K562 (cell line): ENCODE data around the gene SEC11A. TPM values are rescaled to one million over a fixed set of nuclear protein-coding genes. Genes with fewer than 3 reads are reported as not detected.

Experiments used
- ARNT ChIP-seq, 2 experiments: fragments of 450-650 bp; IDR thresholded peaks; 2 replicates each; pipeline ENCODE4 v1.6.1; 2016; ENCODE audit warnings: mild to moderate bottlenecking in 1 of 2
- BRD9 ChIP-seq: fragments of 450-650 bp; IDR thresholded peaks from 2 replicates; pipeline ENCODE4 v1.6.1; 2018; ENCODE audit warnings: low read depth; ENCODE audit not compliant: partially characterized antibody
- CCNT2 ChIP-seq: IDR thresholded peaks from 2 replicates; pipeline ENCODE4 v1.6.1; 2011; ENCODE audit warnings: borderline replicate concordance, low read depth, mild to moderate bottlenecking, moderate library complexity, mixed read lengths, low read length; ENCODE audit not compliant: insufficient read length; ENCODE audit errors: extremely low read depth
- HCFC1 ChIP-seq: IDR thresholded peaks from 2 replicates; pipeline ENCODE4 v1.6.1; 2012; ENCODE audit warnings: low read depth, low read length, improper control_type of control experiment
- NCOR1 ChIP-seq: fragments of 450-650 bp; IDR thresholded peaks from 2 replicates; pipeline ENCODE4 v1.6.1; 2016; ENCODE audit warnings: mild to moderate bottlenecking, moderate library complexity
- PCBP2 ChIP-seq: fragments of 200-400 bp; formaldehyde crosslinking; IDR thresholded peaks from 2 replicates; pipeline ENCODE4 v1.6.1; 2018; ENCODE audit warnings: low read length, low read depth, mild to moderate bottlenecking, moderate library complexity; ENCODE audit not compliant: poor library complexity, severe bottlenecking
- SPI1 ChIP-seq: IDR thresholded peaks from 2 replicates; pipeline ENCODE4 v1.6.1; 2011; ENCODE audit warnings: low read depth, low read length, control low read depth, borderline replicate concordance
- TEAD2 ChIP-seq: fragments of 450-650 bp; IDR thresholded peaks from 2 replicates; pipeline ENCODE4 v1.6.1; 2016; ENCODE audit warnings: missing genetic modification characterization, control low read depth, missing compliant biosample characterization
- TEAD4 ChIP-seq, 2 experiments: sonication (generic) in 1 of 2; formaldehyde crosslinking in 1 of 2; IDR thresholded peaks; 2 replicates each; pipeline versions ENCODE4 v1.6.1 to v1.8.0; 2012 to 2022; ENCODE audit warnings: borderline replicate concordance in 1 of 2, inconsistent platforms in 1 of 2, low read length in 1 of 2, mild to moderate bottlenecking in 1 of 2, missing genetic modification reagents in 1 of 2
- ZBTB7A ChIP-seq: IDR thresholded peaks from 2 replicates; pipeline ENCODE4 v1.6.1; 2011; ENCODE audit warnings: low read depth, mild to moderate bottlenecking, low read length, moderate library complexity, borderline replicate concordance; ENCODE audit not compliant: control insufficient read depth
- ZNF232 ChIP-seq: sonication (generic); formaldehyde crosslinking; IDR thresholded peaks from 2 replicates; pipeline ENCODE4 v1.8.0; 2022; ENCODE audit warnings: mild to moderate bottlenecking, missing genetic modification reagents
- ZNF311 ChIP-seq: fragments of 250-450 bp; sonication (Bioruptor Pico); IDR thresholded peaks from 2 replicates; pipeline ENCODE4 v1.4.0; 2020; ENCODE audit warnings: mild to moderate bottlenecking, moderate library complexity
- polyA plus RNA-seq, 8 experiments: library from polyadenylated mRNA; depleted of rRNA in 4 of 8; stranded (reverse) in 5 of 8; unstranded in 3 of 8; fragments of >200 nt; fragmentation: Nextera tagmentation in 2 of 8; fragmentation: Illumina TruSeq in 1 of 8; extraction: Ambion mirVana in 2 of 8; extraction: Trizol in 1 of 8; gene quantifications; 2 replicates each; pipeline versions ENCODE4 v1.2.1 to v1.2.3, GENCODE V29; 2011 to 2014; ENCODE audit warnings: inconsistent platforms in 1 of 8, missing spikeins in 1 of 8
- total RNA-seq, 7 experiments: library from RNA; depleted of rRNA in 6 of 7; stranded (reverse); fragments of >200 nt in 6 of 7; fragmentation: Illumina TruSeq in 2 of 7; extraction: Trizol in 2 of 7; gene quantifications; 2 replicates each; pipeline versions ENCODE4 v1.2.1 to v1.2.3, GENCODE V29; 2011 to 2021; ENCODE audit warnings: low replicate concordance in 1 of 7
- TF ChIP-seq, protein P1 (sequence below): fragments of 250-450 bp; sonication (Bioruptor Pico); IDR thresholded peaks from 2 replicates; pipeline ENCODE4 v1.9.0; 2021; ENCODE audit warnings: mild to moderate bottlenecking
- TF ChIP-seq, protein P2 (sequence below), 2 experiments: fragments of 450-650 bp in 1 of 2; sonication (generic) in 1 of 2; formaldehyde crosslinking; conservative IDR thresholded peaks; 2 replicates each; pipeline versions ENCODE4 v1.4.0 to v1.8.1; 2020 to 2022; ENCODE audit warnings: mild to moderate bottlenecking in 1 of 2, missing genetic modification reagents in 1 of 2
- TF ChIP-seq, protein P3 (sequence below): IDR thresholded peaks from 2 replicates; pipeline ENCODE4 v1.6.1; 2012; ENCODE audit warnings: low read depth, low read length, improper control_type of control experiment, borderline replicate concordance
- TF ChIP-seq, protein P4 (sequence below): fragments of 250-450 bp; sonication (Bioruptor Pico); IDR thresholded peaks from 2 replicates; pipeline ENCODE4 v1.5.1; 2021; ENCODE audit warnings: mild to moderate bottlenecking
- TF ChIP-seq, protein P5 (sequence below): sonication (generic); formaldehyde crosslinking; IDR thresholded peaks from 2 replicates; pipeline ENCODE4 v1.8.1; 2023; ENCODE audit warnings: mild to moderate bottlenecking, missing genetic modification reagents
- TF ChIP-seq, protein P6 (sequence below), 2 experiments: fragments of 250-450 bp in 1 of 2; fragments of 450-650 bp in 1 of 2; sonication (Bioruptor Pico) in 1 of 2; IDR thresholded peaks; 2 replicates each; pipeline versions ENCODE4 v1.6.1 to v1.8.0; 2016 to 2021; ENCODE audit warnings: mild to moderate bottlenecking in 2 of 2, moderate library complexity in 2 of 2, missing compliant biosample characterization in 1 of 2, missing genetic modification characterization in 1 of 2

The SEC11A gene
- total and polyA plus RNA-seq, 9 of the 15 experiments (the other 6 are each of a cell fraction or from before 2014, with no cell fraction given) = 175 to 310 (median 229) TPM

DNA sequence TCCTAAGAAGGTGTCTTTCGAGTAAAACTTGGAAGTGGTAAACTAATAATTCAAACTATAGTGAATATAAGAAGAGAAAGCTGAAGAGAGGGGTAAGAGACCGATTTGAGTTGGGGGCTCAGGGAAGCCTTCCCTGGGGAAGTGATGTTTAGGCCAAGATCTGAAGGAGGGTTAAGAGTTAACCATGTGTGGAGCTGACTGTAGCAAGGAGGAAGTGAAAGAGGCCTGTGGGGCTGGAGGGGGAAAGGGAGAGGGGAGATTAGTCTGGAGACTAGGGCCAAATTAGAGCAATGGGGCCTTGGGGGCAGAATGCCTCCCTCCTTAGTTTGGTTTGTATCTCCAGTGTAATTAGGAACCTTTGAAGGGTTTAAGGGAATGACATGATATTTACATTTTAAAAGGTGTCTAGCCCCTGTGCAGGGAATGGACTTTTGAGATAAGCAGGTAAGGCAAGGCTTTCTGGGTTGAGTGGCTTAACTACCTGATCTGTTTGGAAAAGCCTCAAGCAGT is 34.7 kb upstream of the SEC11A start (continued):
- TF ChIP-seq ZBTB7A = peak; percentile 48; the same call in 1 of the 2 replicates
- TF ChIP-seq, protein P1, sequence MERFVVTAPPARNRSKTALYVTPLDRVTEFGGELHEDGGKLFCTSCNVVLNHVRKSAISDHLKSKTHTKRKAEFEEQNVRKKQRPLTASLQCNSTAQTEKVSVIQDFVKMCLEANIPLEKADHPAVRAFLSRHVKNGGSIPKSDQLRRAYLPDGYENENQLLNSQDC (CRISPR knock-in tag) = no peak
- TF ChIP-seq, protein P2, sequence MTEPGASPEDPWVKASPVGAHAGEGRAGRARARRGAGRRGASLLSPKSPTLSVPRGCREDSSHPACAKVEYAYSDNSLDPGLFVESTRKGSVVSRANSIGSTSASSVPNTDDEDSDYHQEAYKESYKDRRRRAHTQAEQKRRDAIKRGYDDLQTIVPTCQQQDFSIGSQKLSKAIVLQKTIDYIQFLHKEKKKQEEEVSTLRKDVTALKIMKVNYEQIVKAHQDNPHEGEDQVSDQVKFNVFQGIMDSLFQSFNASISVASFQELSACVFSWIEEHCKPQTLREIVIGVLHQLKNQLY (CRISPR knock-in tag; conservative IDR thresholded peaks at IDR 0.05) = no peak
- TF ChIP-seq TEAD2 = no peak
- TF ChIP-seq, protein P3, sequence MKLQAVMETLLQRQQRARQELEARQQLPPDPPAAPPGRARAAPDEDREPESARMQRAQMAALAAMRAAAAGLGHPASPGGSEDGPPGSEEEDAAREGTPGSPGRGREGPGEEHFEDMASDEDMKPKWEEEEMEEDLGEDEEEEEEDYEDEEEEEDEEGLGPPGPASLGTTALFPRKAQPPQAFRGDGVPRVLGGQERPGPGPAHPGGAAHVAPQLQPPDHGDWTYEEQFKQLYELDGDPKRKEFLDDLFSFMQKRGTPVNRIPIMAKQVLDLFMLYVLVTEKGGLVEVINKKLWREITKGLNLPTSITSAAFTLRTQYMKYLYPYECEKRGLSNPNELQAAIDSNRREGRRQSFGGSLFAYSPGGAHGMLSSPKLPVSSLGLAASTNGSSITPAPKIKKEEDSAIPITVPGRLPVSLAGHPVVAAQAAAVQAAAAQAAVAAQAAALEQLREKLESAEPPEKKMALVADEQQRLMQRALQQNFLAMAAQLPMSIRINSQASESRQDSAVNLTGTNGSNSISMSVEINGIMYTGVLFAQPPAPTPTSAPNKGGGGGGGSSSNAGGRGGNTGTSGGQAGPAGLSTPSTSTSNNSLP = no peak
- TF ChIP-seq BRD9 = peak; percentile 19
- no peak; a peak in 1 of 4 replicates for TF ChIP-seq ARNT (IDR thresholded peaks at IDR 0.05)
- TF ChIP-seq CCNT2 = no peak
- peak; percentile 24; the same call in 1 of the 2 replicates for TF ChIP-seq NCOR1
- TF ChIP-seq SPI1 = peak; percentile 91
- no peak for TF ChIP-seq ZNF311
- no peak; the same call in 1 of the 2 replicates for TF ChIP-seq TEAD4 (IDR thresholded peaks at IDR 0.05; ENCODE audit: low read length)
- TF ChIP-seq TEAD4 (CRISPR knock-in tag; IDR thresholded peaks at IDR 0.05; ENCODE audit: borderline replicate concordance) = no peak
- TF ChIP-seq, protein P4, sequence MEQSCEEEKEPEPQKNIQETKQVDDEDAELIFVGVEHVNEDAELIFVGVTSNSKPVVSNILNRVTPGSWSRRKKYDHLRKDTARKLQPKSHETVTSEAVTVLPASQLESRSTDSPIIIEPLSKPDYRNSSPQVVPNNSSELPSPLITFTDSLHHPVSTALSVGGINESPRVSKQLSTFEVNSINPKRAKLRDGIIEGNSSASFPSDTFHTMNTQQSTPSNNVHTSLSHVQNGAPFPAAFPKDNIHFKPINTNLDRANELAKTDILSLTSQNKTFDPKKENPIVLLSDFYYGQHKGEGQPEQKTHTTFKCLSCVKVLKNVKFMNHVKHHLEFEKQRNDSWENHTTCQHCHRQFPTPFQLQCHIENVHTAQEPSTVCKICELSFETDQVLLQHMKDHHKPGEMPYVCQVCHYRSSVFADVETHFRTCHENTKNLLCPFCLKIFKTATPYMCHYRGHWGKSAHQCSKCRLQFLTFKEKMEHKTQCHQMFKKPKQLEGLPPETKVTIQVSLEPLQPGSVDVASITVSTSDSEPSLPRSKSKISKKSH (CRISPR knock-in tag) = no peak
- TF ChIP-seq, protein P5, sequence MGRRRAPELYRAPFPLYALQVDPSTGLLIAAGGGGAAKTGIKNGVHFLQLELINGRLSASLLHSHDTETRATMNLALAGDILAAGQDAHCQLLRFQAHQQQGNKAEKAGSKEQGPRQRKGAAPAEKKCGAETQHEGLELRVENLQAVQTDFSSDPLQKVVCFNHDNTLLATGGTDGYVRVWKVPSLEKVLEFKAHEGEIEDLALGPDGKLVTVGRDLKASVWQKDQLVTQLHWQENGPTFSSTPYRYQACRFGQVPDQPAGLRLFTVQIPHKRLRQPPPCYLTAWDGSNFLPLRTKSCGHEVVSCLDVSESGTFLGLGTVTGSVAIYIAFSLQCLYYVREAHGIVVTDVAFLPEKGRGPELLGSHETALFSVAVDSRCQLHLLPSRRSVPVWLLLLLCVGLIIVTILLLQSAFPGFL (CRISPR knock-in tag) = no peak
- TF ChIP-seq HCFC1 = no peak
- TF ChIP-seq ZNF232 = no peak
- no peak for TF ChIP-seq PCBP2
- TF ChIP-seq, protein P6, sequence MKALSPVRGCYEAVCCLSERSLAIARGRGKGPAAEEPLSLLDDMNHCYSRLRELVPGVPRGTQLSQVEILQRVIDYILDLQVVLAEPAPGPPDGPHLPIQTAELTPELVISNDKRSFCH (CRISPR knock-in tag; IDR thresholded peaks at IDR 0.05) = no peak
- TF ChIP-seq, protein P6 (tag; IDR thresholded peaks at IDR 0.05) = no peak
